ENCODE data around the gene CDC20B.
"Not testable (repeated sequence)": the region's sequence is repeated elsewhere in the genome, so short reads cannot be mapped to it uniquely, and the experiment has no call there.

Gene CDC20B

DNA sequence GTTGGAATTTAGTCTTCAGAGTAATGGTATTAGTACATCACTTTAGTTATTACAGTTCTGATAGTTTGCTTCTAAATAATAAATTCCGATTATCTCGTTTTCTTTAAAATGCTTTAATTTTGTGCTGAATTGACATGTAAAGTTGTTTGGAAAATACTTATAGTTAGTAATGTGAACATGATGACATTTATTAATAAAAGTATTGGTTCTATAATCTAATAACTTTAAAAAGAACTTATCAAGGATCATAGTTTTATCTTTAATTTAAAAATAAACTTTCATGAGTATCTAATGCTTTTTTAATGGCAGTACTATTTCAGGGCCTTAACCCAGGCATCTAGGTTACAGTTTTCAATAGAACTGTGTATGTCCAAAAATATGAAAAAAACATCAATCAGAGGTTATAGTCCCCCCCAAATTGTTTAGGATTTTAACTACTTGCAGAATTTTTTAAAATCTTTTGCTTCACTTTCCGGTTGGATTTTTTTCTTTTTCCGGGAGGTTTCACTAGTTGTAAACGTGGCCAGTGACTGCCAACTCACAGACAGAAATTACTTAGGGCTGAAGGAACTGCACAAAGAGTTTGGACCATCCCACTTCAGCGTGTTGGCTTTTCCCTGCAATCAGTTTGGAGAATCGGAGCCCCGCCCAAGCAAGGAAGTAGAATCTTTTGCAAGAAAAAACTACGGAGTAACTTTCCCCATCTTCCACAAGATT is 12.3 kb downstream of the CDC20B start:
- DNase-seq (ENCODE audit: low read depth), result no peak

DNA sequence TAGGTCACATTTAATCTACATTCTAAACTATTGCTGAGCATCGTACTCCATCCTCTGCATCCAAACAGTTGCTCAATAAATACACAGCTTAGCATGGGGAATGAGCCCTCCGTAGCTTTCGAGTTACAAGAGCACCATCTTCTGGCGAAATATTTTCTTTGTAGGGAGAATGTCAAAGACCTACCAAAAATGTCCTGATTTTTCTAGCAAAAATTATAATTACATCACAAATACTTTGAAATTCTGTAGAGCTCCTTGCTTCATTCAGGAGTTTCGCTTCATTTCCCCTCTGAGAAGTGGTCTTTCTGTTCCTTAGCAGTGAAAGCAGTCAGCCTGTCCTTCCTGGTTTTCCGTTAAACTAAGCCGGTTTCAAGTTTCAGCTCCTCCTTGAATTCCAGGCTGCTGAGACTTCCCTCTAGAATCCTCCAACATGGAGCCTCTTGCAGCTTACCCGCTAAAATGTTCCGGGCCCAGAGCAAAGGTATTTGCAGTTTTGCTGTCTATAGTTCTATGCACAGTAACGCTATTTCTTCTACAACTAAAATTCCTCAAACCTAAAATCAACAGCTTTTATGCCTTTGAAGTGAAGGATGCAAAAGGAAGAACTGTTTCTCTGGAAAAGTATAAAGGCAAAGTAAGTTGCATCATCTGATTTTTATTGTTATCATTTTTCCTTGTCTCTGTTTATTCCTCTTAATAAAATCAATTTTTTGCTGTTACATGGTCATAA is 13.0 kb downstream of the CDC20B start, which contains the start of gene GPX8:
Gene GPX8 (plus strand): TSS at position 409 of the 730 bp plus-strand sequence. CDS start 22 bp downstream, at position 431.
- DNase-seq (ENCODE audit: low read depth), result no peak

DNA sequence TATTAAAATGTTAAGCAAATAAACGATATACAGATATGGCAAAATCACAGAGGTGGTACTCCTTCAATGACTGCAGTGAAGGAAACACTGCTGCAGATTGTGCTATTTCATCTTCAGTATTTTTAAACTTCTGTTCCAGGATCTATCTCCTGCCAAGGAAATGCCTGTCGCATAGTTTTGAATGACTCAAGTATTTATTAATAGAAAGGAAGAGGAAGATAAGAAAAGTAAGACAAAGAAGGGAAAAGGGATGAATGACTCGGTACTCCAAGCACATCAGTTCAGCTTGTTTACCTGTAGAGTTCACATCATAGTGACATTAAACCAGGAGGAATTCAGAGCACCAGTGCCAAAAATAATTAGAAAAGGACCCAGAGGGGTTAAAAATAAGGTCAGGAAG is 18.1 kb downstream of the CDC20B start:
- no peak for DNase-seq (ENCODE audit: low read depth)

DNA sequence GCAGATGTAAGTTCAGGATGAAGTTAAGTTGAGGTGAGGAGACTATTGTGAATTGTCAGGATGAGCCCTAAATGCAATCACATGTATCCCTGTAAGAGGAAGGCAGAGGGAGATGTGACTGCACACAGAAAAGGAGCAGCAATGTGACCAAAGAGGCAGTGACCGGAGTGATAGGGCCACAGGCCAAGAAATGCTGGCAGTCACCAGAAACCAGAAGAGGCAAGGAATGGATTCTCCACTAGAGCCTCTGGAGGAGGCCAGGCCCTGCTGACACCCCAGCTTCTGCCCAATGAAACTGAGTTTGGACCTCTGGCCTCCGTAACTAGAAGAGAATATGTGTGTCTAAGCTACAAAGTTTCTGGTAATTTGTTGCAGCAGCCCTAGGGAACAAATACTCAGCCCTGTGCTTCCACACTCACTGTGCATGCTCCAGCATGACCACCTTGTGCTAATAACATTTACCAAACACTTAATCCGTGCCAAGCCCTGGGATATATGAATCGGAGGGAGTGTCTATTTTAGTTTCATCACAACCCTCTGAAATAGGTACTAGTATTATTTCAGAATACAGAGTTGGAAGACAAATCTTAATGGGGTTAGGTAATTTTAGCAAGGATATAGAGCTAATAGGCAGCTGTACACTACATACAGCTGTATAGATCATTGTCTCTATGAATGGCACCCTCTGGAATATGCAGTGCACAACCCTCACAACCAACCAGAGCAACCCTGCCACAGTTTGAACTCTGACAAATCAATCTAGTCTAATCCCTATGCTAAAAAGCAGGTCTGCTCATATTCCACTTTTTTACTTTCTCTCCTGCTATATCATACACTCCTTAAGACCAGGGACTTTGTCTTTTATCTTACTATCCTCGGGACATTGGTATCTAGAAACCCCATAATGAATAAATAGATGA is 20.8 kb downstream of the CDC20B start:
- DNase-seq (ENCODE audit: low read depth), result no peak

DNA sequence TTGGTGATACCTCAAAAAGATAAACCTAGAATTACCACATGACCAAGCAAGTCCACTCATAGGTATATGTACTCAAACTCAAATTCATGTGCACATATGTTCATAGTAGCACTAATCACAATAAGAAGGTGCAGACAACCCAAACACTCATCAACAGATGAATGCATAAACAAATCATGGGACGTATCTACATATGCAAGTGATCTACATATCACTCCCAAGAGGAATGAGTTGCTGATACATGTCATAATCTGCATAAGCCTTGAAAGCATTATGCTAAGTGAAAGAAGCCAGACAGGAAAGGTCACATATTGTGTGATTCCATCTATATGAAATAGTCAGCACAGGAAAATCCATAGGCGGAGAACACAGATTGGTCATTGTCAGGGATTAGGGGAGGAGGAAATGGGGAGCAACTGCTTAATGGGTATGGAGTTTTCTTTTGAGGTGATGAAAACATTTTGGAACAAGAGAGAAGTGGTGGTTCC is 23.6 kb downstream of the CDC20B start:
- DNase-seq (ENCODE audit: low read depth), result no peak

DNA sequence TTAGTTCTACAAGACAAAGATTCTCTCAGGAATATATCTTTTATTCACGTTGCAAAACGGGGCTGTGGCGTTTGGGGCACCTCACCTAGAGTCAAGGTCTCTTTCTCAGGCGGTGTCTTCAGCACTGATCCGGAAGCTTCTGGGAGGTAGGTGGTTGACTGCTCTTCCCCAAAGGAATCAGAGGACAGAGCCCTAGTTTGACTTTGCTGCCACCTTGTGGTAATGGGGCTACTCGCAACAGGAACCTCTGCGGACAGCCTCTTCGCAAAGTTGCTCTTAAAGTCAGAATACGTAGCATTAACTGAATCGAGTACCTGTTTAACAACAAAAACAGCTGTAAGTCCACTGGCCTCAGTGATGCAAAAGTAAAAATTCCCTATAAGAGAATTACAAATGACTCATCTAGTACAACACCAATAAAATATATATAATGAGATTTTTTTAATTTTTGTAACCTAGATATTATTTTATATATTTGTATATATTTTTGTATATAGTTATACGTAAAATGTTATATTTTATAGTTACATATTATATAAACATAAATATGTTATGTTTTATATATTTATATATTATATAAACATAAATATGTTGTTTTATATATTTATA is 26.3 kb downstream of the CDC20B start:
- DNase-seq (ENCODE audit: low read depth), result peak; percentile 66

DNA sequence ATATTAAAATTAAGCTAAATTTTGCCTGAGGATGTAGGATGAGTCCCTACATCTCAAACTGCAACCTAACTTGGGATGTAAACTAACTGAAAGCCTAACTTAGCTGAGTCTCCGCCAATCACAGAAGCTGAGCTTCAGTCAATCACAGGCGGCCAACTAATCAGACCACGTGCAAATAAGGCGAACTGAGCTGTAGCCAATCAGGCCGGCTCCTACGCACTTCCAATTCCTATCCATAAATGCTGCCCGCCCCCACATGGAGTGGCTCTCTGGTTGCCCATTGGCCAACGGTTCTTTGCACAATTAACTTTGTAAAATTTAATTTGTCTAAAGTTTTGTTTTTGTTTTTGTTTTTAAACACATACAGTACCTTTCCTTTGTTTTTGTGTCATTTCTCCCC is 26.9 kb downstream of the CDC20B start:
- no peak for DNase-seq (ENCODE audit: low read depth)

DNA sequence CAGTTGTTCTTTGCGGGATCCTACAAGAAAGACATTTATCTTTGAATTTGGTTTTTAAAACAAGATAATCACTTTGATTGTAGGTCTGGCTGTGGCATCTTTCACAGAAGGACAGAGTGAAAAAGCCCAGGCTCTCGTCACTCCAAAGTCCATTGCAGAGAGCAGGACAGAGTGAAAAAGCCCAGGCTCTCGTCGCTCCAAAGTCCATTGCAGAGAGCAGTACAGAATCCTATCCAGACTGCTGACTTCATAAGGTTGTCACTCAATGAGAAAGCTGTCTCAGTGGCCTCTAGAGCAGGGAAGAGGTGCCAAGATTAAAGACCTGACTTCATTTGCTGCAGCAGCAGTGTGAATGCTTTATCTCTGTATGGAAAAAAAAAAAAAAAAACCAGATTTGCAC is 29.4 kb downstream of the CDC20B start:
- DNase-seq (ENCODE audit: low read depth), result no peak

DNA sequence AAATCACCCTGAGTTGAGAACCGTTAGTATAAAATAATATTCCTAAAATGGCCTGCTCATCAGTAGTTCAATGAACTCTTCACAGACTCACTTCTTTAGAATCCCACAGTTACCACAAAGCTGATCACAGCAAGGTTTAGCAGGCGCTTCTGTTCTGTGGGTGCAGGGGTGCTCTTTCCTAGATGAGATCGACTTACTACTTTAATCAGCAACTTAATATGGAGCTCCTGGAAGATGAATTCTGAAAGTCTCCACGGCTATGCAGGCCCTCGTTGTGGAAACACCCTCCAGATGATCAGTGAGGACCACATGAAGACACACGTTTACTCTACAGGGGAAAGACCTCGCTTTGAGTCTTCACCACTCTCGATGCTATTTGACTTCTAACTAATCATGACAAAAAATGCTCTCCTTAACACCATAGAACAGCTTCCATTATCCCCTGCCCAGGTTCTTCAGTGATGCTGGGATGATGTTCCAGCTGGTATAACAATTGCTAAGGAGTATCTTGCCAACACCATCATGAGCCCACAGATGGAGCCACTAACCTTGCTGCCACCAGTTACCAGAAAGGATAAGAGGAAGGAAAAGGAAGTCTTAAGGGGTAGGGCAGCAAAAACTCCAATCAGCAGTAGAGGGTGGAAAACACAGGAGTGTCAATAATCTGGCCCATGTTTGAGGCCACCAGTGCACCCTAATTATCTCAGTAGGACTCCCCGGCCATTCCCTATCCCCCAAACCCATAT is 30.9 kb downstream of the CDC20B start:
- DNase-seq (ENCODE audit: low read depth), result no peak

DNA sequence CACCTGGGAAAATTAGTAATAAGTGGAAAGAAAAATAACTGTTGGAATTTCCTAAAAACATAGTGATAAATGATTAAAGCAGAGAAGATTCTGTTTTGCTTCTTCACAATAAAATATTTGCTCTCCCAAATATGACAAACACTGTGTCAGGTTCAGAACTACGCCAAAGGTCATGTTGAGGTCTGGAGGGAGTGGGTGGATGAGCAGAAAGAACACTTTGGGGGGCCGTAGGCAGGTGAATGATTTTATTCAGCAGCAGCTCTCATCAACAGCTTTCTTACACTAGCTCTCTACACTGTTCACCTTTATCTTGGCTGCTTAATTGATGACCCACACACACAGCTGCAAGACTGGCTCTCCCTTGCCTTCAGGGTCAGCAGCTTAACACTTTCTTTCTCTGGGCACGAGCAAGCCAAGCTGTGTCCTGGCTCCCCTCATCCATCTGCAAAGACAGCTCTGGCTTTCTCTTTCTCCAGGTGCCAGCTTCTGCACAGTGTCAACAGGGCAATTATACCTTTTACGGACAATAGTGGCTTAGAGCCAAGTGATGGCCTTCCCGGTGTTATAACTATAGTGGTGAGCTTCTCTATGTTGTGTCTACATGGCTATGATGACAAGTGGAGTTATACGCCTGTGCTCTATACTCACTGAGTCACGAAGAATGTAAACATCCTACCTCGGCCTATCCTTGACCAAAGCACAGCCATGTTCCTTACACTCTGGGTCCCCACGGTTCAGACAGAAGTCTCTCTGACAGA is 31.9 kb downstream of the CDC20B start:
- DNase-seq (ENCODE audit: low read depth), result no peak

DNA sequence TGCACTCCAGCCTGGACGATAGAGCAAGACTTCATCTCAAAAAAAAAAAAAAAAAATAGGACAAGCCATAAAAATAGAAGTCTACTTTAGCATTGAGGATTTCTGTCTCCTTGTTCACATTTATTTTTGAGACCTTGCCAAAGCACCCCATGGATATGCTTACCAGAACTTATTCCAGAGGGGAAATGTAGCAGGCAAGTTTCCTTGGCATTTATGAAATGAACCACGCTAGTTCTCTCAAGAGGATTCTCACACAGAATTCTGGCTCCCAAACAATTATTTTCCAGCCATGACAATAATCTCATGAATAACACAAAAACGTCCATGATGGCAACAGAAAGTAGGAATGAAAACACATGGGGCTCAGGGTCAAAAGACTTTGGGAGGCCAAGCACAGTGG is 36.5 kb downstream of the CDC20B start:
- no peak for DNase-seq (ENCODE audit: low read depth)

DNA sequence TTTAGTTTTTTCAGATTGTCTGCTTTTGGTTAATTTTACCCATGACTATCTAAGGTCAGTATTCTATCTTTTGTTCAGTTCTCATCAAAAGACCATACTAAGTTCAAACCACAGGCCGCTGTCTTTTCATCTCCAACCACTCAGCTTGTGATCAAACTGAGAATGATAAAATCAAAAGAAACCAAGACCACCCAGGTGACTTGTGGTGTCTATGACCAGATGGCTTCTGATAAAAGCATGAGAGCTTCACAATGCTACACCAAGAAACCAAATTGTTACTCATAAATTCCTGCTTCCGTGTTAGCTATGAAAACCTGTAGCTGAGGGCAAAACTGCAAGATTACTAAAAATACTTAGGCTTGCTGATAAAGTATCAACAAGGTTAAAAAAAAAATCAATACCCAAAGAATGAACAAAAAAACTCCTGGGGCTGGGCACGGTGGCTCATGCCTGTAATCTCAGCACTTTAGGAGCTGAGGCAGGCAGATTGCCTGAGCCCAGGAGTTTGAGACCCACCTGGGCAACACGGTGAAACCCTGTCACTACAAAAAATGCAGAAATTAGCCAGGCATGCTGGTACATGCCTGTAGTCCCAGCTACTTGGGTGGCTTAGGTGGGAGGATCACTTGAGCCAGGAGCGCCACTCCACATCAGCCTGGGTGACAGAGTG is 38.8 kb downstream of the CDC20B start:
- DNase-seq (ENCODE audit: low read depth), result no peak

DNA sequence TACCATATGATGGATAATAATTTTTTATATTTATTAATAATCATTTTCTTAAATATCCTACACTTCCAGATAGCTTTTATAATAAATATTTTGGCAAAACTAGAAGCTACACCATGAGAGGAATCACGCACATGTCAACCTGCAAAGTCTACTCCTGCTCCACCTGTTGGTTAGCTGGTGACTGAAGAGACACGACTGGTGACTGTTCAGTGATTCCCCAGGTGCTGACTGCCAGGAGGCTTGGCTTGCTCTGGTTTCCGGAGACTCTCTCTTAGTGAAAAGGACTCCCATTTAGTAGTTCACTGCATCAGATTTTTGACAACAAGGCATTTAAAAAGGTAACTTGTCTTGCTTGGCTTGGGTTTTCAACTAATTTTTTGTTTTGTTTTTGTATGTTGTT is 49.6 kb downstream of the CDC20B start:
- DNase-seq (ENCODE audit: low read depth), result no peak

DNA sequence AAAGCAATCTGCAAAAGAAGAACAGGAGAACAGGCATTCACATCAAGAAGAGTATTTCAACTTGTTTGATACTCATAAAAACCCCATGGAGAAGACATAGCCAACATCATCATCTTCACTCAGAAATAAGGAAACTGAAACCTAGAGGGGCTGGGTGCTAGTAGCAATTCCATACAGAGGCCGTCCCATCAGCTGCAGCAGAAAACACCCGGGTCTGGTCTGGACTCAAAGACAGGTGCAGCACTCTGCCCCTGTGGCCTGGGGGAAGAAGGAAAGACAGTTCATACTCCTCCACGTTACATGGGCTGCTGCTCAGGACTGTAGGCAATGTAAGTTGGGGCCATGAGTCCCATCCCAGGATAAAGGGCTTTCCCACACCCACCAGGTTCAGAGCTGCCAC is 58.9 kb downstream of the CDC20B start:
- no peak for DNase-seq (ENCODE audit: low read depth)

DNA sequence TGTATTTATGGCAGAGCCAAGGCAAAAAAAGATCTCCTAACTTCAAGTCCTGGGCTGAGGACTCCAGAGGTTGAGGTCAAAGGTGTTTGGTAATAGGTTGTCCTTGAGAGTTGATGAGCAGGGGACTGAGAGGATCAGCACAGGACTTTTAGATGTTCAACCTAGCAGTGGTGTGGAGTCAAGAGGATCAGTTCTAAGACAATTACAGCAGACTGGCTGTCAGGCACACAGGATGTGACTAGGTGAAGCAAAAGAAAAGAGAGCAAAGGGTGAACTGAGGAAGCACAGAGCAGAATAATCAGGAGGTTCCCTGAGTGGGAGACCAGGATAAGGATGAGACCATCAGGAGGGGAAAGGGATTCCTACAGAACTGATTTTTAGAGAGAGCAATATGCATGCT is 59.6 kb downstream of the CDC20B start:
- no peak for DNase-seq (ENCODE audit: low read depth)

DNA sequence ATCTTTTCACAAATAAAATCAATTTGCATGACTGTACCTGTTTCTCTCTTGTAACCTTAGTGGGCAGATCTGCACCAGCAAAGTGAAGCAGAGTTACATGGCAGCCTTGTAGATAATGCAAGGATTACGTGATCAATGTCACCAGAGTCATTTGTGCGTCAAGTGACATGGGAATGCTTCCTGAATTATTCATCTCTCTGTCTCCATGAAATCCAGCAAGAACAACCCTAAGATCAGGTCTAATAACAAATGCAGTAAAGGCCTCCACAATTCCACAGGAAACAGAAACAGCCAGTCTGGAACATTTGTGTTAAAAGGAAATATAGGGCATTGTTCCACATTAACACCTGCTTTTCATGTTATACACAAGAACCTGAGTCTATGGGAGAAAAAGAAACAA is 62.8 kb downstream of the CDC20B start:
- no peak for DNase-seq (ENCODE audit: low read depth)

DNA sequence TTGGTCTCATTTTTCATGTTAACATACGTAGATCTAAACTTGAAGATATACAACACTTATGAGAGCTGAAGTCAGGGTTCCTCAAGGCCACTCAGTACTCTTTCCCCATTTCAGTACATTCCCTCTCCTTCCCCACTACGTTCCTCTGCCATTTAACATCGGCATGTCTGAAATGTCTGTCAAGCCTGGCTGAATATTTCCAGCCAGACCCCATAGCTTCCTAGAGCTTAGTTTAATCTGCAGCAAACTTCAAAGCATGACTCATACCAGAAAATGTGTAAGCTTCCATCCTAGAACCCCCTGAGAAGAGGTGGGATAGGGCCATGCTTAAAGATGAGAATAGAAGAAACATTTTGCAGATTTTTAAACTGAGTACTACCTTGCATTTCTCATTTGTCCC is 64.3 kb downstream of the CDC20B start:
- no peak for DNase-seq (ENCODE audit: low read depth)

DNA sequence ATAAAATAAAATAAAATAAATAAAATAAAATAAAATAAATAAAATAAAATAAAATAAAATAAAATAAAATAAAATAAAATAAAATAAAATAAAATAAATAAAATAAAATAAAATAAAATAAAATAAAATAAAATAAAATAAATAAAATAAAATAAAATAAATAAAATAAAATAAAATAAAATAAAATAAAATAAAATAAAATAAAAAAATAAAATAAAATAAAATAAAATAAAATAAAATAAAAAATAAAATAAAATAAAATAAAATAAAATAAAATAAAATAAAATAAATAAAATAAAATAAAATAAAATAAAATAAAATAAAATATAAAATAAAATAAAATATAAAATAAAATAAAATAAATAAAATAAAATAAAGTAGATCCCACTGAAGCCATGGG is 67.0 kb downstream of the CDC20B start:
- not testable (repeated sequence) for DNase-seq (ENCODE audit: low read depth)

DNA sequence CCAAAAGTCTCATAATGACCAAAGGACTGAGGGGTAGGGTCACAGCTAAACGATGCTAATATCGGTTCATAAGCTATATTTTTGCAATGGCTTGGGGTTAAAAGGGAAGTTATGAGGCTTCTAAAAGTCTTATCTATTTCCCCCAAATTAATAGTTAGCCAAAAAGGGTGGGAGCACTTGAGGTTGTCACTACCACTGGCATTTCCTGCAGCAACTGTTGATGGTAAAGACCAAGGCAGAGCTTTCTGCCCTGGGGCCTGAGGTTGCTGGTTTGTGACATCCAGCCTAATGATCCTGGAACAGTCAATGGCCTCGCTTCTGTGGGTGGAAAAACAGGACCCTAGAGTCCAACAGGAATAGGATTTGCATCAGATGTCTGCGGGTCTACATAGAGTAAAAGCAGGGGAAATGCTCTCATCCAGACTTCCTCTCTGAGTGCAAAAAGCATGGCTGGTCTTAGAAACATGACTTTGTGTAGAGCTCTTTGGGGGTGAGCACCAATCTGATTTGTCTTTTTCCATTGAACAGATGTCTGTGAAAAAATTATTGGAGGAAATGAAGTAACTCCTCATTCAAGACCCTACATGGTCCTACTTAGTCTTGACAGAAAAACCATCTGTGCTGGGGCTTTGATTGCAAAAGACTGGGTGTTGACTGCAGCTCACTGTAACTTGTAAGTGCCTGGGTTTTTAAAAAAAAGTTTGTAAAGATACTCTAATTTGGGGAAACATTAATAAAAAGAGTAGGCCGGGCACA is 67.9 kb downstream of the CDC20B start:
- no peak for DNase-seq (ENCODE audit: low read depth)
